ENCODE data around the gene FAXDC2. TPM values are rescaled to one million over a fixed set of nuclear protein-coding genes. Genes with fewer than 3 reads are reported as not detected.
A peak's percentile ranks its signal among the peaks of the same experiment; 100 is the strongest.
"Not testable (repeated sequence)": the region's sequence is repeated elsewhere in the genome, so short reads cannot be mapped to it uniquely, and the experiment has no call there.

FAXDC2 gene
- total RNA-seq, 2 donors from 2014 or later = 8.0 to 10.9 TPM

- Histone ChIP-seq H3K4me3 (no peak overlapping the region), H3K36me3 (replicated peaks in 1 of 2; ENCODE audit: insufficient read depth in 1 of 2, low read depth in 2 of 2) (no peaks in the 10 kb centered on the region), H3K9me3 (no peaks in the 10 kb centered on the region), H3K27ac (no peak overlapping the region), H3K27me3 (no peaks in the 10 kb centered on the region), H3K4me1 (peaks cover 12% of the 10 kb centered on the region)
- DNase-seq (no peak), ATAC-seq (no peak)
- 51 to 55% methylated on average over 6 of the region's 6 CpGs for WGBS, 2 donors
- TF ChIP-seq, protein P1, sequence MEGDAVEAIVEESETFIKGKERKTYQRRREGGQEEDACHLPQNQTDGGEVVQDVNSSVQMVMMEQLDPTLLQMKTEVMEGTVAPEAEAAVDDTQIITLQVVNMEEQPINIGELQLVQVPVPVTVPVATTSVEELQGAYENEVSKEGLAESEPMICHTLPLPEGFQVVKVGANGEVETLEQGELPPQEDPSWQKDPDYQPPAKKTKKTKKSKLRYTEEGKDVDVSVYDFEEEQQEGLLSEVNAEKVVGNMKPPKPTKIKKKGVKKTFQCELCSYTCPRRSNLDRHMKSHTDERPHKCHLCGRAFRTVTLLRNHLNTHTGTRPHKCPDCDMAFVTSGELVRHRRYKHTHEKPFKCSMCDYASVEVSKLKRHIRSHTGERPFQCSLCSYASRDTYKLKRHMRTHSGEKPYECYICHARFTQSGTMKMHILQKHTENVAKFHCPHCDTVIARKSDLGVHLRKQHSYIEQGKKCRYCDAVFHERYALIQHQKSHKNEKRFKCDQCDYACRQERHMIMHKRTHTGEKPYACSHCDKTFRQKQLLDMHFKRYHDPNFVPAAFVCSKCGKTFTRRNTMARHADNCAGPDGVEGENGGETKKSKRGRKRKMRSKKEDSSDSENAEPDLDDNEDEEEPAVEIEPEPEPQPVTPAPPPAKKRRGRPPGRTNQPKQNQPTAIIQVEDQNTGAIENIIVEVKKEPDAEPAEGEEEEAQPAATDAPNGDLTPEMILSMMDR (IDR thresholded peaks at IDR 0.05) = no peak
- no peak for TF ChIP-seq POLR2A (IDR thresholded peaks at IDR 0.05)
- intact Hi-C loops (cut with DNase I) = no loop called here
Observed at GRCh38 chr5:154837009-154837901, 13.1 kb downstream of the FAXDC2 start.

GRCh38 chr5:154836225-154836624, 14.2 kb downstream of the FAXDC2 start:
- H3K27me3 ChIP-seq = no peaks in the 10 kb centered on the region
- no peak for TF ChIP-seq POLR2A (IDR thresholded peaks at IDR 0.05)
- TF ChIP-seq, protein P1 (IDR thresholded peaks at IDR 0.05) = no peak
- no peak for ATAC-seq
- no peaks in the 10 kb centered on the region for H3K9me3 ChIP-seq
- no peak overlapping the region for H3K27ac ChIP-seq
- no peak for DNase-seq
- H3K4me3 ChIP-seq = no peak overlapping the region
- H3K36me3 ChIP-seq (replicated peaks in 1 of 2; ENCODE audit: insufficient read depth in 1 of 2, low read depth in 2 of 2) = no peaks in the 10 kb centered on the region
- 84 to 92% methylated on average over 6 of the region's 6 CpGs for WGBS, 2 donors
- intact Hi-C loops (cut with DNase I) = no loop called here
- H3K4me1 ChIP-seq = peaks cover 12% of the 10 kb centered on the region

DNA sequence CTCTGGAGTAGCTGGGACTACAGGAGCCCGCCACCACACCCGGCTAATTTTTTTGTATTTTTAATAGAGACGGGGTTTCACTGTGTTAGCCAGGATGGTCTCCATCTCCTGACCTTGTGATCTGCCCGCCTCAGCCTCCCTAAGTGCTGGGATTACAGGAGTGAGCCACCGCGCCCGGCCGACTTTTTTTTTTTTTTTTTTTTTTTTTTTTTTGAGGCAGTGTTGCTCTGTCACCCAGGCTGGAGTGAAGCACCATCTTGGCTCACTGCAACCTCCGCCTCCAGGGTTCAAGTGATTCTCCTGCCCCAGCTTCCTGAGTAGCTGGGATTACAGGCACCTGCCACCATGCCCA, 14.7 kb downstream of the FAXDC2 start:
- ATAC-seq; H3K36me3 ChIP-seq (replicated peaks in 1 of 2; ENCODE audit: insufficient read depth in 1 of 2, low read depth in 2 of 2); H3K27me3 ChIP-seq; H3K9me3 ChIP-seq; H3K4me3 ChIP-seq; DNase-seq; intact Hi-C loops (cut with DNase I): not testable (repeated sequence)
- 82 to 90% methylated on average over 9 of the region's 9 CpGs for WGBS, 2 donors
- Histone ChIP-seq H3K4me1 (peaks cover 12% of the 10 kb centered on the region), H3K27ac (peak overlapping the region in 1 of 4 donors; percentile 48)

DNA sequence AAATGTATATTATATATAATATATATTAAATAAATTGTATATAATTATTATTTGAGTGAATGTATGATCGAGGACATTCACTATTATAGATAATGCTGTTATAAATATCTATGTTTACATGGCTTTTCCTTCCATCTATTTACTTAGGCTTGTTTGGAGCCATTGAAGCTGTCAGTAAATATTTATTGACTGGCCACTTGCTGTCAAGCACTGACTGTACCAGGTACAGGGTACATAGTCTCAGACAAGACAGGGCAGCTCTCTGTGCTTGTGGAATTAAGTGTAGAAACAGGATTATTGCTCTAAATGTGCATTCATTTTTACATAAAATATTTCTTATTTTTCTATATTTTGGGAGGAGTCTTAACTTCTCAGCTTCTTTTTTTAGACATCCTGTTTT, 16.4 kb downstream of the FAXDC2 start:
- ATAC-seq = no peak
- no peaks in the 10 kb centered on the region for H3K9me3 ChIP-seq
- H3K27ac ChIP-seq = no peak overlapping the region
- intact Hi-C loops (cut with DNase I) = no loop called here
- H3K4me1 ChIP-seq = peaks cover 12% of the 10 kb centered on the region
- H3K36me3 ChIP-seq (replicated peaks in 1 of 2; ENCODE audit: insufficient read depth in 1 of 2, low read depth in 2 of 2) = no peaks in the 10 kb centered on the region
- WGBS, 2 donors = 32 to 42% methylated on average over 1 of the region's 1 CpG
- no peak for TF ChIP-seq POLR2A (IDR thresholded peaks at IDR 0.05)
- TF ChIP-seq, protein P1 (IDR thresholded peaks at IDR 0.05) = no peak
- H3K4me3 ChIP-seq = no peak overlapping the region
- DNase-seq = no peak
- H3K27me3 ChIP-seq = no peaks in the 10 kb centered on the region

- H3K36me3 ChIP-seq (replicated peaks in 1 of 2; ENCODE audit: insufficient read depth in 1 of 2, low read depth in 2 of 2); ATAC-seq; H3K27ac ChIP-seq; H3K4me3 ChIP-seq; H3K27me3 ChIP-seq; DNase-seq; H3K9me3 ChIP-seq; intact Hi-C loops (cut with DNase I): not testable (repeated sequence)
- 94 to 98% methylated on average over 3 of the region's 3 CpGs for whole genome bisulfite sequencing, 2 donors
- H3K4me1 ChIP-seq = peaks cover 12% of the 10 kb centered on the region
Observed at GRCh38 chr5:154832804-154833203, 17.6 kb downstream of the FAXDC2 start.

GRCh38 chr5:154831451-154831850, 19.0 kb downstream of the FAXDC2 start:
- ATAC-seq (no peak), DNase-seq (no peak)
- Histone ChIP-seq H3K4me1 (peaks cover 12% of the 10 kb centered on the region), H3K36me3 (replicated peaks in 1 of 2; ENCODE audit: insufficient read depth in 1 of 2, low read depth in 2 of 2) (no peaks in the 10 kb centered on the region), H3K27me3 (no peaks in the 10 kb centered on the region), H3K9me3 (no peaks in the 10 kb centered on the region), H3K27ac (no peak overlapping the region), H3K4me3 (no peak overlapping the region)
- no peak for TF ChIP-seq POLR2A (IDR thresholded peaks at IDR 0.05)
- TF ChIP-seq, protein P1 (IDR thresholded peaks at IDR 0.05) = no peak
- intact Hi-C loops (cut with DNase I) = no loop called here
- WGBS, 2 donors = 86 to 89% methylated on average over 5 to 7 of the region's 7 CpGs

Measured in body of pancreas (tissue), 4 donors.